GM23248 (cell line): ENCODE measurements around the gene WWOX.

Experiments
- EZH2 ChIP-seq: fragments of 200-600 bp; sonication (generic); IDR thresholded peaks from 2 replicates; pipeline ENCODE4 v1.6.1; 2018; ENCODE audit warnings: antibody characterized with exemption, mild to moderate bottlenecking; ENCODE audit not compliant: insufficient read depth, poor library complexity, severe bottlenecking
- EZH2phosphoT487 ChIP-seq: fragments of 200-600 bp; sonication (generic); IDR thresholded peaks from 2 replicates; pipeline ENCODE4 v1.6.1; 2018; ENCODE audit warnings: antibody characterized with exemption, moderate library complexity, mild to moderate bottlenecking, low read depth; ENCODE audit not compliant: insufficient read depth

GRCh38 chr16:78980825-78981224 is 881.4 kb downstream of the WWOX start:
- TF ChIP-seq EZH2phosphoT487 (no peak), EZH2 (no peak)
